Measurements from ENCODE around the gene MICAL3. TPM values are rescaled to one million over a fixed set of nuclear protein-coding genes. Genes with fewer than 3 reads are reported as not detected.

The MICAL3 gene
- total and polyA plus RNA-seq, 9 of the 15 experiments (the other 6 are each of a cell fraction or from before 2014, with no cell fraction given), result 0.53 to 32.1 (median 12.3) TPM

DNA sequence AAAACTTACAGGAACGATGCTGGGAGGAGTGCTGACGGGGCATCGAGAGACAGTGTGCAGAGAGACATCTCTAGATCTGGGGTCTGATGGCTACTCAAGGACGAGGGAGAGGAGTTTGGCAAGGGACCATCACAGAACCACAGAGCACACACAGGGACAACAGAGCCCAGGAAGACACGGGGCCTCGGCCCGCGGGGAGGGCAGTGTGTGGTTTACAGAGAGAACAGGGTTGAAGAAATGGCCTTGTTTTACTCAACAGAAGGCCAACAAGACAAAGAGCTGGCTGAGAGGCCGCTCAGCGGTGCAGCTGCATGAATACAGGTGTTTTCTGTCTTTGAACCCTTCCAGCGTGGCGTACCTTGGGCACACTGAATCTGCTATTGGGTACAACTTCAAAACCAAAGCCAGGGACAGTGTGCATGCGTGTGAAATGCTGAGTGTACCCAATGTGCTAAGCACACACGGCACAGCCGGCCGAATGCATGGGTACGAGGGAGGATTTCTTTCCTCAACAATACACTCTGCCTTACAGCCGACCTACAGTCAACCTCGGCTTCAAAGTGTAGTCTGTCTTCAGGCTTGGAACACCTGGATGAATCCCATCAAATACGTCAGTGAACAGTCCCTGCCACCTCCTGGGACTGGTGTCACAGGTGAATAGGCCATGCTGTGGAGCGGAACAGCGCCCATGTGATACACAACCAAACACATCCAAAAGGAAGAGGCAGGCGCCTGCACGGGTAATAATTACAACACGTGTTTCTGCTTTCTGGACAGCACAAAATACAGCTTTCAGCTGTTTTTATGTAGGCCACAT, 229.4 kb downstream of the MICAL3 start:
- H3K27ac ChIP-seq (ENCODE audit: extremely low read depth, low read depth, low read length), result no peak overlapping the region
- intact Hi-C loops (cut with micrococcal nuclease) (no loop called here), in situ Hi-C loops (cut with MboI) (no loop called here)
- H3K4me2 ChIP-seq (ENCODE audit: insufficient read depth, low read length), result no peak overlapping the region
- POLR2A ChIA-PET, result interaction anchor here (0.6 to 1.1 kb wide), 2 partner anchors 8 to 261 kb away, joined by 3 read pairs; no protein-coding TSS in a partner anchor
- BruUV-seq (replicated peaks), result no TSS peak
- DNase-seq (ENCODE audit: extremely low read depth in 1 of 4, low spot score in 3 of 4) (no peak), FAIRE-seq (no peak), ATAC-seq (no peak)
- H3K27me3 ChIP-seq (ENCODE audit: control insufficient read depth in 2 of 2, insufficient read depth in 2 of 2, low read length in 2 of 2), result no peaks in the 10 kb centered on the region
- no peaks in the 10 kb centered on the region for H3K9me3 ChIP-seq (replicated peaks; ENCODE audit: control insufficient read depth, insufficient read depth, low read depth, low read length)
- 71% methylated on average over 24 of the region's 25 CpGs for WGBS (ENCODE audit: insufficient coverage, low coverage, missing lambda C conversion rate)
- no peaks in the 10 kb centered on the region for H3K79me2 ChIP-seq (ENCODE audit: control insufficient read depth, insufficient read depth, low read length)
- 0 out of 4 replicates have a peak overlapping the region, but pooled peaks of 1 of the 2 experiments have one; percentile 10 for H3K9ac ChIP-seq (ENCODE audit: insufficient read depth in 1 of 2, low read depth in 2 of 2, low read length in 2 of 2)
- 0 out of 2 replicates have a peak, but pooled peaks cover 9% of the 10 kb centered on the region for H4K20me1 ChIP-seq (replicated peaks; ENCODE audit: control insufficient read depth, insufficient read depth, low read length)
- H3K4me3 ChIP-seq, result no peak overlapping the region
- peaks cover 8% of the 10 kb centered on the region for H3K9me1 ChIP-seq (ENCODE audit: control insufficient read depth, insufficient read depth, low read length)
- H2AFZ ChIP-seq (ENCODE audit: low read depth, low read length), result no peak overlapping the region
- no peaks in the 10 kb centered on the region; the same call in 2 of the 3 replicates for H3K36me3 ChIP-seq (ENCODE audit: control insufficient read depth, insufficient read depth, low read length)
- H3K4me1 ChIP-seq (replicated peaks in 1 of 2; ENCODE audit: control insufficient read depth in 2 of 2, insufficient read depth in 2 of 2, low read length in 2 of 2), result peaks cover 6 to 26% of the 10 kb centered on the region in 2 experiments; a peak in 4 of 5 replicates
- CTCF ChIA-PET (ENCODE audit: low intra/inter-chr PET ratio), result no interaction called here
- TF ChIP-seq ZFPM2 (CRISPR knock-in tag; IDR thresholded peaks at IDR 0.05) (no peak), HMGN3 (IDR thresholded peaks at IDR 0.05; ENCODE audit: borderline replicate concordance, extremely low read depth, insufficient read length, low read depth, low read length) (no peak), ZNF253 (CRISPR knock-in tag; conservative IDR thresholded peaks at IDR 0.05) (no peak), BCOR (IDR thresholded peaks at IDR 0.05) (no peak), NR2C1 (IDR thresholded peaks at IDR 0.05) (no peak), NR2C1 (tag; IDR thresholded peaks at IDR 0.05) (no peak), ZNF384 (IDR thresholded peaks at IDR 0.05; ENCODE audit: low read depth, low read length) (no peak), DIDO1 (tag; IDR thresholded peaks at IDR 0.05; ENCODE audit: low read depth) (no peak), ZNF589 (CRISPR knock-in tag; IDR thresholded peaks at IDR 0.05; ENCODE audit: low read depth) (no peak), SUPT5H (IDR thresholded peaks at IDR 0.05) (no peak)
- TF ChIP-seq, protein P1, sequence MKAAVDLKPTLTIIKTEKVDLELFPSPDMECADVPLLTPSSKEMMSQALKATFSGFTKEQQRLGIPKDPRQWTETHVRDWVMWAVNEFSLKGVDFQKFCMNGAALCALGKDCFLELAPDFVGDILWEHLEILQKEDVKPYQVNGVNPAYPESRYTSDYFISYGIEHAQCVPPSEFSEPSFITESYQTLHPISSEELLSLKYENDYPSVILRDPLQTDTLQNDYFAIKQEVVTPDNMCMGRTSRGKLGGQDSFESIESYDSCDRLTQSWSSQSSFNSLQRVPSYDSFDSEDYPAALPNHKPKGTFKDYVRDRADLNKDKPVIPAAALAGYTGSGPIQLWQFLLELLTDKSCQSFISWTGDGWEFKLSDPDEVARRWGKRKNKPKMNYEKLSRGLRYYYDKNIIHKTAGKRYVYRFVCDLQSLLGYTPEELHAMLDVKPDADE (conservative IDR thresholded peaks at IDR 0.05; ENCODE audit: control insufficient read depth, low read depth, low read length), result no peak
- TF ChIP-seq, protein P2, sequence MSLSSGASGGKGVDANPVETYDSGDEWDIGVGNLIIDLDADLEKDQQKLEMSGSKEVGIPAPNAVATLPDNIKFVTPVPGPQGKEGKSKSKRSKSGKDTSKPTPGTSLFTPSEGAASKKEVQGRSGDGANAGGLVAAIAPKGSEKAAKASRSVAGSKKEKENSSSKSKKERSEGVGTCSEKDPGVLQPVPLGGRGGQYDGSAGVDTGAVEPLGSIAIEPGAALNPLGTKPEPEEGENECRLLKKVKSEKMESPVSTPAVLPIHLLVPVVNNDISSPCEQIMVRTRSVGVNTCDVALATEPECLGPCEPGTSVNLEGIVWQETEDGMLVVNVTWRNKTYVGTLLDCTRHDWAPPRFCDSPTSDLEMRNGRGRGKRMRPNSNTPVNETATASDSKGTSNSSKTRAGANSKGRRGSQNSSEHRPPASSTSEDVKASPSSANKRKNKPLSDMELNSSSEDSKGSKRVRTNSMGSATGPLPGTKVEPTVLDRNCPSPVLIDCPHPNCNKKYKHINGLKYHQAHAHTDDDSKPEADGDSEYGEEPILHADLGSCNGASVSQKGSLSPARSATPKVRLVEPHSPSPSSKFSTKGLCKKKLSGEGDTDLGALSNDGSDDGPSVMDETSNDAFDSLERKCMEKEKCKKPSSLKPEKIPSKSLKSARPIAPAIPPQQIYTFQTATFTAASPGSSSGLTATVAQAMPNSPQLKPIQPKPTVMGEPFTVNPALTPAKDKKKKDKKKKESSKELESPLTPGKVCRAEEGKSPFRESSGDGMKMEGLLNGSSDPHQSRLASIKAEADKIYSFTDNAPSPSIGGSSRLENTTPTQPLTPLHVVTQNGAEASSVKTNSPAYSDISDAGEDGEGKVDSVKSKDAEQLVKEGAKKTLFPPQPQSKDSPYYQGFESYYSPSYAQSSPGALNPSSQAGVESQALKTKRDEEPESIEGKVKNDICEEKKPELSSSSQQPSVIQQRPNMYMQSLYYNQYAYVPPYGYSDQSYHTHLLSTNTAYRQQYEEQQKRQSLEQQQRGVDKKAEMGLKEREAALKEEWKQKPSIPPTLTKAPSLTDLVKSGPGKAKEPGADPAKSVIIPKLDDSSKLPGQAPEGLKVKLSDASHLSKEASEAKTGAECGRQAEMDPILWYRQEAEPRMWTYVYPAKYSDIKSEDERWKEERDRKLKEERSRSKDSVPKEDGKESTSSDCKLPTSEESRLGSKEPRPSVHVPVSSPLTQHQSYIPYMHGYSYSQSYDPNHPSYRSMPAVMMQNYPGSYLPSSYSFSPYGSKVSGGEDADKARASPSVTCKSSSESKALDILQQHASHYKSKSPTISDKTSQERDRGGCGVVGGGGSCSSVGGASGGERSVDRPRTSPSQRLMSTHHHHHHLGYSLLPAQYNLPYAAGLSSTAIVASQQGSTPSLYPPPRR (CRISPR knock-in tag; IDR thresholded peaks at IDR 0.05; ENCODE audit: borderline replicate concordance), result no peak
- TF ChIP-seq, protein P3, sequence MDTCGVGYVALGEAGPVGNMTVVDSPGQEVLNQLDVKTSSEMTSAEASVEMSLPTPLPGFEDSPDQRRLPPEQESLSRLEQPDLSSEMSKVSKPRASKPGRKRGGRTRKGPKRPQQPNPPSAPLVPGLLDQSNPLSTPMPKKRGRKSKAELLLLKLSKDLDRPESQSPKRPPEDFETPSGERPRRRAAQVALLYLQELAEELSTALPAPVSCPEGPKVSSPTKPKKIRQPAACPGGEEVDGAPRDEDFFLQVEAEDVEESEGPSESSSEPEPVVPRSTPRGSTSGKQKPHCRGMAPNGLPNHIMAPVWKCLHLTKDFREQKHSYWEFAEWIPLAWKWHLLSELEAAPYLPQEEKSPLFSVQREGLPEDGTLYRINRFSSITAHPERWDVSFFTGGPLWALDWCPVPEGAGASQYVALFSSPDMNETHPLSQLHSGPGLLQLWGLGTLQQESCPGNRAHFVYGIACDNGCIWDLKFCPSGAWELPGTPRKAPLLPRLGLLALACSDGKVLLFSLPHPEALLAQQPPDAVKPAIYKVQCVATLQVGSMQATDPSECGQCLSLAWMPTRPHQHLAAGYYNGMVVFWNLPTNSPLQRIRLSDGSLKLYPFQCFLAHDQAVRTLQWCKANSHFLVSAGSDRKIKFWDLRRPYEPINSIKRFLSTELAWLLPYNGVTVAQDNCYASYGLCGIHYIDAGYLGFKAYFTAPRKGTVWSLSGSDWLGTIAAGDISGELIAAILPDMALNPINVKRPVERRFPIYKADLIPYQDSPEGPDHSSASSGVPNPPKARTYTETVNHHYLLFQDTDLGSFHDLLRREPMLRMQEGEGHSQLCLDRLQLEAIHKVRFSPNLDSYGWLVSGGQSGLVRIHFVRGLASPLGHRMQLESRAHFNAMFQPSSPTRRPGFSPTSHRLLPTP (IDR thresholded peaks at IDR 0.05; ENCODE audit: borderline replicate concordance, extremely low read depth, insufficient read length), result no peak

Data from K562 (cell line).